ENCODE data around the gene STK38.

DNA sequence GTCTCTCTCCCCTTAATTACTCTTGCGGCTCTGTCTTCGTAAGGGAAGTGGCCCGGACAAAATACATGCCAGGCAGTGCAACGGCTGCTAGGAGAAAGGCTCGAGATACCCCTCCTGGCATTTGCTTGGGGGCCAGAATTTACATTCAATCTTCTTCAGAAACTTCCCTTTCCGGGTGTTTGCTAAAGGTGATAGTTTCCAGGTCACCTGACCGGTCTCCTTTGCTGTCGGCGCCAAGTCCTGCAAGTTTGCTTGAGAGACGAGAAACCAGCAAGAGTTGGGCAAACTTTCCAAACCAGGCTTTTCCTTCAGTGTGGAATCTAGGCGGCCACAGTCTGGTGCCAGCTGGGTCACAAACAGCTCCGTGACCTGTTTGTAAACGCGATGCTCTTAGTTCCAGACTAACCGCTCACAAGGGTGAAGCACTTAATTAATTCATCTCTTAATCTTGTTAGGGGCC is 46.3 kb upstream of the STK38 start:
- TF ChIP-seq GATA2 (IDR thresholded peaks at IDR 0.05; ENCODE audit: low read depth, low read length) (no peak), GATA3 (IDR thresholded peaks at IDR 0.05; ENCODE audit: low read depth, low read length) (no peak)
